H1 (cell line): ENCODE measurements around the gene BMERB1. TPM values are rescaled to one million over a fixed set of nuclear protein-coding genes. Genes with fewer than 3 reads are reported as not detected.

Experiments used
- CTCF ChIA-PET: fragments of 300-600 bp; sonication (Branson Sonifier 250); formaldehyde crosslinking; loops from one replicate; lab custom pipeline; 2021; ENCODE audit not compliant: partially characterized antibody; lab: Charles Lee
- POLR2A ChIA-PET: fragments of 300-600 bp; sonication (Branson Sonifier 250); formaldehyde crosslinking; loops from one replicate; lab custom pipeline; 2021; ENCODE audit warnings: inconsistent platforms; ENCODE audit not compliant: partially characterized antibody; lab: Charles Lee
- DNase-seq, 2 experiments: peaks; one replicate each; pipeline versions ENCODE4 v3.0.0 to v3.0.0-alpha.2; 2010 to 2022; ENCODE audit warnings: low spot score in 2 of 2, low read depth in 1 of 2, mixed read lengths in 1 of 2
- FAIRE-seq: peaks from 2 replicates; lab custom pipeline; 2011; peaks lifted over from hg19 to GRCh38; lab: Jason Lieb, UNC
- H2AFZ ChIP-seq: 2 replicates; pipeline ENCODE4 v1.8.1; 2012; ENCODE audit warnings: low read length, inconsistent platforms
- H2AK5ac ChIP-seq: 2 replicates; pipeline ENCODE4 v1.6.1; 2013; ENCODE audit warnings: low read depth, low read length
- H2BK120ac ChIP-seq: replicated peaks from 2 replicates; pipeline ENCODE3; 2013; ENCODE audit warnings: low read depth, low read length, inconsistent platforms
- H2BK12ac ChIP-seq: 2 replicates; pipeline ENCODE4 v1.6.1; 2013; ENCODE audit warnings: low read depth, low read length
- H2BK15ac ChIP-seq: 2 replicates; pipeline ENCODE4 v1.6.1; 2013; ENCODE audit warnings: low read length
- H2BK20ac ChIP-seq: 2 replicates; pipeline ENCODE4 v1.6.1; 2013; ENCODE audit warnings: low read length
- H2BK5ac ChIP-seq: 2 replicates; pipeline ENCODE4 v1.6.1; 2013; ENCODE audit warnings: low read depth, low read length
- H3K14ac ChIP-seq: 2 replicates; pipeline ENCODE4 v1.6.1; 2013; ENCODE audit warnings: inconsistent platforms; ENCODE audit not compliant: insufficient read length
- H3K18ac ChIP-seq: 2 replicates; pipeline ENCODE4 v1.6.1; 2013; ENCODE audit warnings: low read length; ENCODE audit errors: extremely low read depth
- H3K23ac ChIP-seq: 2 replicates; pipeline ENCODE4 v1.6.1; 2013; ENCODE audit warnings: inconsistent platforms; ENCODE audit not compliant: insufficient read length
- H3K23me2 ChIP-seq: 2 replicates; pipeline ENCODE4 v1.6.1; 2013; ENCODE audit warnings: low read depth, low read length
- H3K27ac ChIP-seq: 2 replicates; pipeline ENCODE4 v1.6.1; 2011; ENCODE audit warnings: low read depth, low read length, inconsistent platforms
- H3K27me3 ChIP-seq, 4 experiments: replicated peaks in 1 of 4; 1 replicate in 1 of 4; 2 replicates in 3 of 4; pipeline versions ENCODE4 v1.6.1 to v1.8.1; 2011 to 2013; ENCODE audit warnings: low read length in 3 of 4, mild to moderate bottlenecking in 3 of 4, inconsistent platforms in 2 of 4, mixed read lengths in 2 of 4, moderate library complexity in 1 of 4; ENCODE audit not compliant: control insufficient read depth in 3 of 4, insufficient read depth in 3 of 4; ENCODE audit errors: extremely low read depth in 1 of 4
- H3K36me3 ChIP-seq, 4 experiments: 2 replicates each; pipeline versions ENCODE4 v1.6.1 to v1.8.1; 2011 to 2013; ENCODE audit warnings: mild to moderate bottlenecking in 4 of 4, low read length in 3 of 4, moderate library complexity in 2 of 4, control low read depth in 1 of 4, inconsistent platforms in 1 of 4; ENCODE audit not compliant: insufficient read depth in 4 of 4, control insufficient read depth in 2 of 4
- H3K4ac ChIP-seq: replicated peaks from 2 replicates; pipeline ENCODE3; 2013; ENCODE audit warnings: low read length, low read depth, mixed read lengths, inconsistent platforms; ENCODE audit not compliant: insufficient read length
- H3K4me1 ChIP-seq, 4 experiments: replicated peaks in 1 of 4; 1 replicate in 1 of 4; 2 replicates in 3 of 4; pipeline versions ENCODE4 v1.6.1 to v1.8.1; 2011 to 2013; ENCODE audit warnings: low read length in 3 of 4, inconsistent platforms in 2 of 4, mixed read lengths in 1 of 4; ENCODE audit not compliant: insufficient read depth in 4 of 4, control insufficient read depth in 3 of 4
- H3K4me2 ChIP-seq, 2 experiments: 2 replicates each; pipeline versions ENCODE4 v1.6.1 to v1.8.1; 2011 to 2013; ENCODE audit warnings: low read depth in 2 of 2, low read length in 2 of 2, control low read depth in 1 of 2, inconsistent platforms in 1 of 2, mild to moderate bottlenecking in 1 of 2; ENCODE audit not compliant: insufficient read depth in 1 of 2
- H3K4me3 ChIP-seq, 4 experiments: fragments of 200-600, 300-600 bp in 1 of 4; sonication (generic), shearing (Covaris generic), sonication (Bioruptor Twin) in 1 of 4; 2 replicates each; pipeline versions ENCODE4 v1.5.1 to v1.8.1; 2011 to 2016; ENCODE audit warnings: low read length in 4 of 4, low read depth in 3 of 4, control low read depth in 2 of 4, inconsistent platforms in 2 of 4, mild to moderate bottlenecking in 2 of 4, mixed read lengths in 1 of 4, moderate library complexity in 1 of 4; ENCODE audit not compliant: insufficient read depth in 2 of 4; ENCODE audit errors: extremely low read depth in 1 of 4
- H3K56ac ChIP-seq: replicated peaks from 2 replicates; pipeline ENCODE3; 2013; ENCODE audit warnings: low read depth, mild to moderate bottlenecking, mixed read lengths, low read length, inconsistent platforms; ENCODE audit not compliant: insufficient read length
- H3K79me1 ChIP-seq: 2 replicates; pipeline ENCODE4 v1.6.1; 2013; ENCODE audit warnings: low read depth, low read length, control low read depth
- H3K79me2 ChIP-seq, 2 experiments: 2 replicates each; pipeline versions ENCODE4 v1.6.1 to v1.8.1; 2012 to 2013; ENCODE audit warnings: low read length in 2 of 2, mild to moderate bottlenecking in 2 of 2, inconsistent platforms in 1 of 2; ENCODE audit not compliant: insufficient read depth in 2 of 2, control insufficient read depth in 1 of 2
- H3K9ac ChIP-seq, 4 experiments: replicated peaks in 1 of 4; 1 replicate in 1 of 4; 2 replicates in 3 of 4; pipeline versions ENCODE4 v1.6.1 to v1.8.1; 2011 to 2013; ENCODE audit warnings: low read depth in 3 of 4, low read length in 3 of 4, control low read depth in 2 of 4, mild to moderate bottlenecking in 2 of 4, moderate library complexity in 2 of 4, inconsistent platforms in 1 of 4; ENCODE audit errors: extremely low read depth in 1 of 4
- H3K9me3 ChIP-seq, 2 experiments: 2 replicates each; pipeline versions ENCODE4 v1.6.1 to v1.8.1; 2012 to 2013; ENCODE audit warnings: mild to moderate bottlenecking in 2 of 2, moderate library complexity in 2 of 2, control low read depth in 1 of 2, inconsistent platforms in 1 of 2, low read depth in 1 of 2, low read length in 1 of 2, mixed read lengths in 1 of 2; ENCODE audit not compliant: insufficient read depth in 2 of 2
- H4K20me1 ChIP-seq, 2 experiments: replicated peaks in 1 of 2; 2 replicates each; pipeline versions ENCODE3 to v1.8.1; 2011 to 2013; ENCODE audit warnings: inconsistent platforms in 2 of 2, low read length in 2 of 2, mild to moderate bottlenecking in 1 of 2; ENCODE audit not compliant: insufficient read depth in 2 of 2, control insufficient read depth in 1 of 2
- H4K5ac ChIP-seq: 2 replicates; pipeline ENCODE4 v1.6.1; 2013; ENCODE audit warnings: low read length, low read depth, mixed read lengths, inconsistent platforms; ENCODE audit not compliant: insufficient read length
- H4K8ac ChIP-seq: 2 replicates; pipeline ENCODE4 v1.8.0; 2013; ENCODE audit warnings: mild to moderate bottlenecking, moderate library complexity, low read length, inconsistent platforms; ENCODE audit not compliant: insufficient read depth; ENCODE audit errors: extremely low read depth
- H4K91ac ChIP-seq: replicated peaks from 2 replicates; pipeline ENCODE3; 2013; ENCODE audit warnings: low read length, mixed read lengths, inconsistent platforms; ENCODE audit not compliant: insufficient read length
- BACH1 ChIP-seq: IDR thresholded peaks from 2 replicates; pipeline ENCODE4 v1.6.1; 2012; ENCODE audit warnings: low read length, improper control_type of control experiment
- CBX5 ChIP-seq: fragments of 300-800, 300-1000 bp; sonication (generic); IDR thresholded peaks from 2 replicates; pipeline ENCODE4 v1.7.1; 2016; ENCODE audit warnings: antibody characterized with exemption, low read length, low read depth
- CEBPB ChIP-seq: IDR thresholded peaks from 2 replicates; pipeline ENCODE4 v1.6.1; 2012; ENCODE audit warnings: low read depth, low read length
- EP300 ChIP-seq, 2 experiments: IDR thresholded peaks; 1 replicate in 1 of 2; 2 replicates in 1 of 2; pipeline ENCODE4 v1.6.1; 2011 to 2012; ENCODE audit warnings: low read depth in 2 of 2, low read length in 2 of 2, mild to moderate bottlenecking in 2 of 2, borderline replicate concordance in 1 of 2, inconsistent platforms in 1 of 2, moderate library complexity in 1 of 2
- EZH2 ChIP-seq: fragments of 200-600 bp; sonication (generic); IDR thresholded peaks from 2 replicates; pipeline ENCODE4 v1.7.1; 2012; ENCODE audit warnings: low read depth, mild to moderate bottlenecking, moderate library complexity, low read length, inconsistent platforms; ENCODE audit not compliant: severe bottlenecking
- NRF1 ChIP-seq: IDR thresholded peaks from 2 replicates; pipeline ENCODE4 v1.6.1; 2011; ENCODE audit warnings: mild to moderate bottlenecking, low read depth, low read length, improper control_type of control experiment
- POLR2AphosphoS5 ChIP-seq: IDR thresholded peaks from 2 replicates; pipeline ENCODE4 v1.6.1; 2011; ENCODE audit warnings: low read depth, low read length
- POU5F1 ChIP-seq: IDR thresholded peaks from 2 replicates; pipeline ENCODE4 v1.6.1; 2011; ENCODE audit warnings: low read depth, mild to moderate bottlenecking, low read length, moderate library complexity
- RNF2 ChIP-seq: fragments of 200-900, 300-1000 bp; sonication (generic); IDR thresholded peaks from 2 replicates; pipeline ENCODE4 v1.7.1; 2016; ENCODE audit warnings: borderline replicate concordance, low read depth, mild to moderate bottlenecking, antibody characterized with exemption, low read length; ENCODE audit not compliant: poor library complexity, severe bottlenecking; ENCODE audit errors: missing control alignments
- SIX5 ChIP-seq: IDR thresholded peaks from 2 replicates; pipeline ENCODE4 v1.6.1; 2011; ENCODE audit warnings: mild to moderate bottlenecking, low read depth, low read length
- SP2 ChIP-seq: IDR thresholded peaks from 2 replicates; pipeline ENCODE4 v1.6.1; 2012; ENCODE audit warnings: mild to moderate bottlenecking, low read length, inconsistent platforms
- TBP ChIP-seq: IDR thresholded peaks from 2 replicates; pipeline ENCODE4 v1.6.1; 2011; ENCODE audit warnings: low read depth, low read length, improper control_type of control experiment
- WGBS, 2 experiments: shearing (Covaris generic) in 1 of 2; methylation state at CpG; one replicate each; pipeline versions ENCODE4 v1.1.6 to v1.1.7; 2013 to 2015; ENCODE audit warnings: low lambda C conversion rate in 2 of 2, mixed read lengths in 2 of 2, inconsistent platforms in 1 of 2, low coverage in 1 of 2, missing lambda C conversion rate in 1 of 2; ENCODE audit not compliant: insufficient replicate concordance in 2 of 2, insufficient coverage in 1 of 2, insufficient read length in 1 of 2; ENCODE audit errors: extremely low coverage in 1 of 2, missing lambda C conversion rate in 1 of 2; 5-methylcytosine and 5-hydroxymethylcytosine counted together
- polyA plus RNA-seq, 7 experiments: library from polyadenylated mRNA; depleted of rRNA in 3 of 7; stranded (reverse) in 5 of 7; unstranded in 2 of 7; fragments of >200 nt in 5 of 7; fragments of 200-250 nt in 2 of 7; gene quantifications; 1 replicate in 5 of 7; 2 replicates in 1 of 7; 4 replicates in 1 of 7; pipeline versions ENCODE4 v1.2.1 to v1.2.3, GENCODE V29; 2011 to 2013; ENCODE audit warnings: missing spikeins in 2 of 7, mixed read lengths in 2 of 7
- total RNA-seq: library from RNA; stranded (reverse); fragmentation: NEBNext Ultra II Directional; extraction: Animal tissue kit (Norgen Biotek cat#: 25700); gene quantifications from 2 replicates; pipeline ENCODE4 v1.2.1, GENCODE V29; 2021

BMERB1 gene
- total and polyA plus RNA-seq, 2 of the 8 experiments (the other 6 are each of a cell fraction or from before 2014, with no cell fraction given), result 23.5 to 27.1 TPM

- Histone ChIP-seq H3K36me3 (peaks cover 10 to 58% (median 51%) of the 10 kb centered on the region in 4 experiments), H2BK5ac (no peak overlapping the region), H3K23ac (no peak overlapping the region), H2BK20ac (no peak overlapping the region), H2BK15ac (no peak overlapping the region), H3K9ac (no peak overlapping the region), H3K4me2 (no peak overlapping the region), H3K18ac (no peak overlapping the region), H4K5ac (no peak overlapping the region), H3K79me1 (no peaks in the 10 kb centered on the region), H3K4me1 (no peaks in the 10 kb centered on the region), H2AFZ (no peak overlapping the region), H3K56ac (no peak overlapping the region), H4K20me1 (peaks cover 0 to 2% of the 10 kb centered on the region in 2 experiments), H3K79me2 (no peaks in the 10 kb centered on the region), H4K8ac (no peak overlapping the region), H2BK12ac (no peak overlapping the region), H3K27ac (no peak overlapping the region), H3K23me2 (no peaks in the 10 kb centered on the region), H3K4me3 (no peak overlapping the region), H4K91ac (no peak overlapping the region), H3K9me3 (no peaks in the 10 kb centered on the region), H3K4ac (no peak overlapping the region), H3K27me3 (no peaks in the 10 kb centered on the region), H3K14ac (no peak overlapping the region), H2BK120ac (no peak overlapping the region), H2AK5ac (no peak overlapping the region)
- no peak for FAIRE-seq
- ChIA-PET CTCF (interaction anchor here (0.5 kb wide), 1 partner anchor 507 kb away, joined by 3 read pairs; no protein-coding TSS in a partner anchor), POLR2A (no interaction called here)
- TF ChIP-seq EP300 (IDR thresholded peaks at IDR 0.05; ENCODE audit: borderline replicate concordance in 1 of 2, low read depth in 2 of 2, low read length in 2 of 2) (no peak), POLR2AphosphoS5 (no peak), NRF1 (no peak), EZH2 (no peak), TBP (no peak), RNF2 (no peak), POU5F1 (no peak), SP2 (no peak), SIX5 (no peak), CBX5 (no peak), CEBPB (no peak), BACH1 (no peak)
- DNase-seq, result no peak
- WGBS, 2 experiments, result 91% methylated on average over 6 of the region's 6 CpGs; no CpG with 5 or more reads in 1 of the 2 experiments
Observed at GRCh38 chr16:15620611-15621195, 186.3 kb downstream of the BMERB1 start.
